ENCODE results near the gene ABCC1.

The ABCC1 gene

DNA sequence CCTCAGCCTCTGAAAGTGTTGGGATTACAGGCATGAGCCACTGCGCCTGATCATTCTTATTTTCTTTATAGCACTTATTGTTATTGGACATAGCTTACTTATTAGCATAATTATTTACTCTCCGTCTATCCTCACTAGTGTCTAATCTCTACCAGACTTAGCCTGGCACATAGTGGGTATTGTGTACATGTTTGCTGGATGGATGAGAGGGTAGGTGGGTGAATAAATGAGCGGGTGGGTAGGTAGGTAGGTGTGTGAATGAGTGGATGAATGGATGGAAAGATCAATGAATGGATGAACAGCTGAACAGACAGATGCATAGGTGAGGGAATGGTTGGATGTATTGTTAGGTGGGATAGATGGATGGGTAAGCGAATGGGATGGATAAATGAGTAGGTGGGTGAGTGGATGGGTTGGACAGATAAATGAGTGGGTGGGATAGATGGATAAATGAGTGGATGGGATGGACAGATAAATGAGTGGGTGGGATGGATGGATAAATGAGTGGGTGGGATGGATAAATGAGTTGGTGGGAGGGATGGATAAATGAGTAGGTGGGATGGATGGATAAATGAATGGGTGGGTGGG lies 222.0 kb downstream of the ABCC1 start:
- no peak overlapping the region for H3K4me2 ChIP-seq (ENCODE audit: low read depth, low read length, poor library complexity, severe bottlenecking)
- H3K4me3 ChIP-seq (ENCODE audit: insufficient read depth, low read length, poor library complexity, severe bottlenecking): no peak overlapping the region
- no peak overlapping the region for H3K27ac ChIP-seq (ENCODE audit: low read depth, low read length)
- no peaks in the 10 kb centered on the region for H3K27me3 ChIP-seq (ENCODE audit: low read length)
- H3K9me2 ChIP-seq (replicated peaks; ENCODE audit: insufficient read depth, low read length): no peaks in the 10 kb centered on the region
- no peaks in the 10 kb centered on the region for H3F3A ChIP-seq (ENCODE audit: insufficient read depth)
- H3K9ac ChIP-seq (ENCODE audit: low read length): no peak overlapping the region
- H3K36me3 ChIP-seq (ENCODE audit: low read length): no peaks in the 10 kb centered on the region
- no peak for TF ChIP-seq EZH2phosphoT487 (conservative IDR thresholded peaks at IDR 0.05; ENCODE audit: low read length)
- TF ChIP-seq, protein P1, sequence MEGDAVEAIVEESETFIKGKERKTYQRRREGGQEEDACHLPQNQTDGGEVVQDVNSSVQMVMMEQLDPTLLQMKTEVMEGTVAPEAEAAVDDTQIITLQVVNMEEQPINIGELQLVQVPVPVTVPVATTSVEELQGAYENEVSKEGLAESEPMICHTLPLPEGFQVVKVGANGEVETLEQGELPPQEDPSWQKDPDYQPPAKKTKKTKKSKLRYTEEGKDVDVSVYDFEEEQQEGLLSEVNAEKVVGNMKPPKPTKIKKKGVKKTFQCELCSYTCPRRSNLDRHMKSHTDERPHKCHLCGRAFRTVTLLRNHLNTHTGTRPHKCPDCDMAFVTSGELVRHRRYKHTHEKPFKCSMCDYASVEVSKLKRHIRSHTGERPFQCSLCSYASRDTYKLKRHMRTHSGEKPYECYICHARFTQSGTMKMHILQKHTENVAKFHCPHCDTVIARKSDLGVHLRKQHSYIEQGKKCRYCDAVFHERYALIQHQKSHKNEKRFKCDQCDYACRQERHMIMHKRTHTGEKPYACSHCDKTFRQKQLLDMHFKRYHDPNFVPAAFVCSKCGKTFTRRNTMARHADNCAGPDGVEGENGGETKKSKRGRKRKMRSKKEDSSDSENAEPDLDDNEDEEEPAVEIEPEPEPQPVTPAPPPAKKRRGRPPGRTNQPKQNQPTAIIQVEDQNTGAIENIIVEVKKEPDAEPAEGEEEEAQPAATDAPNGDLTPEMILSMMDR (IDR thresholded peaks at IDR 0.05; ENCODE audit: insufficient read depth, low read length, poor library complexity, severe bottlenecking): no peak
- H4K20me1 ChIP-seq (ENCODE audit: low read depth, low read length): no peaks in the 10 kb centered on the region
- H3K9me3 ChIP-seq (ENCODE audit: insufficient read depth, low read length): no peaks in the 10 kb centered on the region
- no peaks in the 10 kb centered on the region for H3K79me2 ChIP-seq (ENCODE audit: insufficient read depth, low read length)
- no peak overlapping the region for H2AFZ ChIP-seq (ENCODE audit: low read depth, low read length, severe bottlenecking)

DNA sequence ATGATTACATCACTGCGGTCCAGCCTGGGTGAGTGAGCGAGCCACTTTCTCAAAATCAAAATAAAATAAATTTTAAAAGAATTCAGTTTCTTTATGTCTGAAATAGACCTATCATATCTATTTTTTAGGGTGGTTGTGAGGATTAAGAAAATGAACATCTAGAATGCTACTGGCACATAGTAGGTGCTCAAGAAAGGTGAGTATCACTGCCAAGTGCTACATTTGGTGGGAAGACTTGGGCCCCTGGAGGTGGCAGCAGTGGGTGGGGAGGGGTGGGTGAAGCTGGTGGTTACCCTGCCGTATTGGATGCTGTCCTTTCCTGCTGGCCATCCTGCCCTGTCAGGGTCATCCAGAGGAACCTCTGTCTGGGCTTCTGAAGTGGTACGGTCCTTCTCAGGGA lies 223.6 kb downstream of the ABCC1 start:
- Histone ChIP-seq H3K27me3 (ENCODE audit: low read length) (no peaks in the 10 kb centered on the region), H3K9me2 (replicated peaks; ENCODE audit: insufficient read depth, low read length) (no peaks in the 10 kb centered on the region), H3K4me2 (ENCODE audit: low read depth, low read length, poor library complexity, severe bottlenecking) (no peak overlapping the region), H3F3A (ENCODE audit: insufficient read depth) (no peaks in the 10 kb centered on the region), H4K20me1 (ENCODE audit: low read depth, low read length) (no peaks in the 10 kb centered on the region), H3K9me3 (ENCODE audit: insufficient read depth, low read length) (no peaks in the 10 kb centered on the region), H3K9ac (ENCODE audit: low read length) (no peak overlapping the region), H2AFZ (ENCODE audit: low read depth, low read length, severe bottlenecking) (no peak overlapping the region), H3K36me3 (ENCODE audit: low read length) (no peaks in the 10 kb centered on the region), H3K79me2 (ENCODE audit: insufficient read depth, low read length) (no peaks in the 10 kb centered on the region), H3K27ac (ENCODE audit: low read depth, low read length) (no peak overlapping the region), H3K4me3 (ENCODE audit: insufficient read depth, low read length, poor library complexity, severe bottlenecking) (no peak overlapping the region)
- TF ChIP-seq, protein P1 (IDR thresholded peaks at IDR 0.05; ENCODE audit: insufficient read depth, low read length, poor library complexity, severe bottlenecking): no peak
- TF ChIP-seq EZH2phosphoT487 (conservative IDR thresholded peaks at IDR 0.05; ENCODE audit: low read length): no peak

DNA sequence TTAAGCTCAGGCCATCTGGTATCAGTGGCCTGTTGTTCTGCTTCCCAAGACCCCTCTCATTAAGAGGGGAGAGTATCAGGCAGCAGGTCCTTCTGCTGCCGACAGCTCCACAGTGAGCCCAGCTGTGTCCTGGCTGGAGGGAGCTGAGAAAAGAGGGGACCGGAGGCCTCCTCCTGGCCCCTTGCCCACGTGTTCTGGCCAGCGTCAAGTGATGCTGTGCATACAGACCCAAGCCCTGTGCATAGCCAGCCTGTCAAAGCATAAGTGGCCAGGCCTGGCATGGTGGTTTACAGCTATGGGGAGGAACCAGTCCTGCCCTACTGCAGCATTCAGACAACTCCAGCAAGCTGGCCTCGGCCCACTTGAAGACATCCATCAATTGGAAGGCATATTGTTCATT lies 225.9 kb downstream of the ABCC1 start:
- H3K9me2 ChIP-seq (replicated peaks; ENCODE audit: insufficient read depth, low read length): no peaks in the 10 kb centered on the region
- no peaks in the 10 kb centered on the region for H3K79me2 ChIP-seq (ENCODE audit: insufficient read depth, low read length)
- H3K27me3 ChIP-seq (ENCODE audit: low read length): no peaks in the 10 kb centered on the region
- H3K9me3 ChIP-seq (ENCODE audit: insufficient read depth, low read length): no peaks in the 10 kb centered on the region
- H3F3A ChIP-seq (ENCODE audit: insufficient read depth): no peaks in the 10 kb centered on the region
- no peak overlapping the region for H3K9ac ChIP-seq (ENCODE audit: low read length)
- no peak overlapping the region for H3K4me2 ChIP-seq (ENCODE audit: low read depth, low read length, poor library complexity, severe bottlenecking)
- no peak overlapping the region for H3K27ac ChIP-seq (ENCODE audit: low read depth, low read length)
- no peak for TF ChIP-seq EZH2phosphoT487 (conservative IDR thresholded peaks at IDR 0.05; ENCODE audit: low read length)
- TF ChIP-seq, protein P1 (IDR thresholded peaks at IDR 0.05; ENCODE audit: insufficient read depth, low read length, poor library complexity, severe bottlenecking): no peak
- H2AFZ ChIP-seq (ENCODE audit: low read depth, low read length, severe bottlenecking): no peak overlapping the region
- no peaks in the 10 kb centered on the region for H3K36me3 ChIP-seq (ENCODE audit: low read length)
- no peaks in the 10 kb centered on the region for H4K20me1 ChIP-seq (ENCODE audit: low read depth, low read length)
- no peak overlapping the region for H3K4me3 ChIP-seq (ENCODE audit: insufficient read depth, low read length, poor library complexity, severe bottlenecking)

Data from SU-DHL-6 (cell line).